ENCODE results near the gene SEPTIN8.

Gene SEPTIN8

DNA sequence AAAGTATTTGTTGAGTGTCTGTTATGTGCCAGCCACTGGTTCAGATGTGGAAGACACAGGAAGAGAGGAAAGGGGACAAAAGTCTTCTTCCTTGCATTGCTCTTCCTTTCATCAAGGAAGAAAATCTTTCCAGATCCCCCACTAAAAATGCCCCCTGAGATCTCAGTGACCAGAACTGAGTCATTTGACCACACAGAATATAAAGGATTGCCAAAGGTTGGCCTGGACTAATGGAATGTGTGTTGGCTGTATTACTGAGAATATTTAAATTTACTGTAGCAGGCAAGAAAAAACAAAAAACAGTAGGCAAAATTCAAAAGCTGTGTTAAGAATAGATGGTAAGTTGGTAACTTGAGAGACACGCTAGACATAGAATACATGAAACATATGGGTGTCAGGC lies 10.0 kb upstream of the SEPTIN8 start:
- H3K36me3 ChIP-seq (ENCODE audit: low read depth): no peaks in the 10 kb centered on the region
- H3K4me3 ChIP-seq (ENCODE audit: severe bottlenecking): no peak overlapping the region
- H3K27me3 ChIP-seq (ENCODE audit: insufficient read depth, poor library complexity, severe bottlenecking): no peaks in the 10 kb centered on the region
- H3K4me1 ChIP-seq (ENCODE audit: insufficient read depth, poor library complexity, severe bottlenecking): peaks cover 11% of the 10 kb centered on the region
- ATAC-seq (ENCODE audit: low read depth) (no peak), DNase-seq (ENCODE audit: low spot score) (no peak)
- no peaks in the 10 kb centered on the region for H3K9me3 ChIP-seq (ENCODE audit: severe bottlenecking)
- H3K27ac ChIP-seq (ENCODE audit: poor library complexity, severe bottlenecking): no peak overlapping the region
- TF ChIP-seq, protein P1, sequence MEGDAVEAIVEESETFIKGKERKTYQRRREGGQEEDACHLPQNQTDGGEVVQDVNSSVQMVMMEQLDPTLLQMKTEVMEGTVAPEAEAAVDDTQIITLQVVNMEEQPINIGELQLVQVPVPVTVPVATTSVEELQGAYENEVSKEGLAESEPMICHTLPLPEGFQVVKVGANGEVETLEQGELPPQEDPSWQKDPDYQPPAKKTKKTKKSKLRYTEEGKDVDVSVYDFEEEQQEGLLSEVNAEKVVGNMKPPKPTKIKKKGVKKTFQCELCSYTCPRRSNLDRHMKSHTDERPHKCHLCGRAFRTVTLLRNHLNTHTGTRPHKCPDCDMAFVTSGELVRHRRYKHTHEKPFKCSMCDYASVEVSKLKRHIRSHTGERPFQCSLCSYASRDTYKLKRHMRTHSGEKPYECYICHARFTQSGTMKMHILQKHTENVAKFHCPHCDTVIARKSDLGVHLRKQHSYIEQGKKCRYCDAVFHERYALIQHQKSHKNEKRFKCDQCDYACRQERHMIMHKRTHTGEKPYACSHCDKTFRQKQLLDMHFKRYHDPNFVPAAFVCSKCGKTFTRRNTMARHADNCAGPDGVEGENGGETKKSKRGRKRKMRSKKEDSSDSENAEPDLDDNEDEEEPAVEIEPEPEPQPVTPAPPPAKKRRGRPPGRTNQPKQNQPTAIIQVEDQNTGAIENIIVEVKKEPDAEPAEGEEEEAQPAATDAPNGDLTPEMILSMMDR (IDR thresholded peaks at IDR 0.05; ENCODE audit: poor library complexity, severe bottlenecking): no peak

DNA sequence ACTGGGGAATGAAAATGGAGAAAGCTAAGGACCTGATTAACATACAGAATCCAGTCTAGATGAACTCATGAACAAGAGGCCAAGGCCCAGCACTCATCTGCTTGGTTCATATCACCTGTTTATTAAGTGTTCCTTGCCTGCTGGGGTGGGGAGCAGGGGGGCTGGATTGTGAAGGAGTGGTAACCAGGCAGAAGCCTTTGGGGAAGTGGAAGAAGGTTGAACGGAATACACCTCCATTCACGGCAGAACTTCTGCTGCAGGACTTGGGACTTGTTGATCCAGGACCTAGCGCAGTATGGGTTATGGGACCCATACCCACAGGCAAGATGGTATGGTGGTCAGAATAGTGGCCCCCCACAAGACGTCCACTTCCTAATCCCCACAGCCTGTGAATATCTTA lies 8.8 kb upstream of the SEPTIN8 start:
- TF ChIP-seq, protein P1 (IDR thresholded peaks at IDR 0.05; ENCODE audit: poor library complexity, severe bottlenecking): no peak
- H3K4me1 ChIP-seq (ENCODE audit: insufficient read depth, poor library complexity, severe bottlenecking): peaks cover 14% of the 10 kb centered on the region
- no peak overlapping the region for H3K4me3 ChIP-seq (ENCODE audit: severe bottlenecking)
- no peaks in the 10 kb centered on the region for H3K27me3 ChIP-seq (ENCODE audit: insufficient read depth, poor library complexity, severe bottlenecking)
- no peak overlapping the region for H3K27ac ChIP-seq (ENCODE audit: poor library complexity, severe bottlenecking)
- no peaks in the 10 kb centered on the region for H3K9me3 ChIP-seq (ENCODE audit: severe bottlenecking)
- H3K36me3 ChIP-seq (ENCODE audit: low read depth): no peaks in the 10 kb centered on the region
- ATAC-seq (ENCODE audit: low read depth) (no peak), DNase-seq (ENCODE audit: low spot score) (no peak)

DNA sequence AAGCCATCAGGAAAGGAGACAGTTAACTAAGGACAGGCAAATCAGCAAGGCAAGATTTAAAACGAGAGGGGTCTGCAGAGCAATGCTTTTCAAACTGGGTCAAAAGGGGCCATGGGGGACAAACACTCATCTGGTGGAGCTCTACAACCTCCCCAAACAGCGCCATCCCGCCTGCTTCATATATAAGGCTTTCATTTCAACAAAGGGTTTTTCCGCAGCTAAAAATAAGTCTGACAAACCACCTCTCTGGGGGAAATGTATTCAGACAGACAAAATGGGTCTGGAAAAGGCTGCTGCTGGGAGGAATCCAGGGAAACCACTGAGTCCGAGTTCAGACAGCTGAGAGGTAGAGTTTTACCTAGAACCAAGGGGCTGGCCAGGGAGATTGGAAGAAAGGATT lies 8.3 kb upstream of the SEPTIN8 start:
- H3K27me3 ChIP-seq (ENCODE audit: insufficient read depth, poor library complexity, severe bottlenecking): no peaks in the 10 kb centered on the region
- no peak overlapping the region for H3K4me3 ChIP-seq (ENCODE audit: severe bottlenecking)
- DNase-seq (ENCODE audit: low spot score): no peak
- TF ChIP-seq, protein P1 (IDR thresholded peaks at IDR 0.05; ENCODE audit: poor library complexity, severe bottlenecking): no peak
- no peak overlapping the region for H3K27ac ChIP-seq (ENCODE audit: poor library complexity, severe bottlenecking)
- H3K9me3 ChIP-seq (ENCODE audit: severe bottlenecking): no peaks in the 10 kb centered on the region
- H3K4me1 ChIP-seq (ENCODE audit: insufficient read depth, poor library complexity, severe bottlenecking): peaks cover 14% of the 10 kb centered on the region
- no peaks in the 10 kb centered on the region for H3K36me3 ChIP-seq (ENCODE audit: low read depth)
- ATAC-seq (ENCODE audit: low read depth): no peak

DNA sequence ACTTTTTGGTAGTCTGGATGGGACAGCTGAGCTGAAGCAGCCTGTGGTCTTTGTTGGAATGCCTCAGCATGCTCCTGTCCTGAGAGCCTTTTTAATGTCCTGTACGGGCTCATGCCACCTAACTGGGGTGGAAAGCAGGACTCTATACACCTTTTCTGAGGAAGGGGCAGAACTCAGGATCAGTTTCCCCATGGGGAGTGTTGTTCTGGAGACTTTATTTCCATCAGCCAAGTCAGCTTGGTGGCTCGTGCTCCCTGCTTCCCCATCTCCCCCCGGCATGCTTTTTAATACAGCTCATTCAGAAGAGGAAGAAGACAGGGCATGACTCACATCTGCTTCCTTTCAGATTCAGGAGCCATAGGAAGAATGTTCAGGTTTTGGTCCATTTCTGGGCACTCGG lies 5.1 kb upstream of the SEPTIN8 start:
- H3K9me3 ChIP-seq (ENCODE audit: severe bottlenecking): no peaks in the 10 kb centered on the region
- peaks cover 14% of the 10 kb centered on the region for H3K4me1 ChIP-seq (ENCODE audit: insufficient read depth, poor library complexity, severe bottlenecking)
- peak; percentile 72 for ATAC-seq (ENCODE audit: low read depth)
- no peak overlapping the region for H3K4me3 ChIP-seq (ENCODE audit: severe bottlenecking)
- no peaks in the 10 kb centered on the region for H3K27me3 ChIP-seq (ENCODE audit: insufficient read depth, poor library complexity, severe bottlenecking)
- TF ChIP-seq, protein P1 (IDR thresholded peaks at IDR 0.05; ENCODE audit: poor library complexity, severe bottlenecking): no peak
- DNase-seq (ENCODE audit: low spot score): peak; percentile 23
- H3K36me3 ChIP-seq (ENCODE audit: low read depth): no peaks in the 10 kb centered on the region
- peak overlapping the region; percentile 18 for H3K27ac ChIP-seq (ENCODE audit: poor library complexity, severe bottlenecking)

DNA sequence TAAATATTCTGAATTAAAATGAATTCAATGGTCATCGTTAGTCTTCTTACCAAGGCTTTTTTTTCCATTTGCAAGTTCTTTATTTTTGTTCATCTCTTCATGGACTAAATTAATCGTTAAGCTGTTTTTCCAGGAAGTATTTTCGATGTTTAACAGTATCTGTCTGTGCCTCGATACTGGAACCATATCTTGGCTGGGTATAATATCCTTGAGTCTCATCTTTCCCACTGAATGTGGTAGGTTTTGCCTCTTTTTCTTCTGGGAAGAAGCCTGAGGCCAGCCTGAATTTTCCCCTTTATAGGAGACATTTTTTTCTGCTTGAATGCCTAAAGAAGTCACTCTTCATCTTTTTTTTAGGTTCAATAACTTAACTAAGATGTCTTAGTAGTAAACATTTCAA lies 4.0 kb upstream of the SEPTIN8 start:
- H3K27ac ChIP-seq (ENCODE audit: poor library complexity, severe bottlenecking): no peak overlapping the region
- H3K9me3 ChIP-seq (ENCODE audit: severe bottlenecking): no peaks in the 10 kb centered on the region
- DNase-seq (ENCODE audit: low spot score) (no peak), ATAC-seq (ENCODE audit: low read depth) (no peak)
- H3K4me3 ChIP-seq (ENCODE audit: severe bottlenecking): no peak overlapping the region
- H3K36me3 ChIP-seq (ENCODE audit: low read depth): no peaks in the 10 kb centered on the region
- peaks cover 14% of the 10 kb centered on the region for H3K4me1 ChIP-seq (ENCODE audit: insufficient read depth, poor library complexity, severe bottlenecking)
- H3K27me3 ChIP-seq (ENCODE audit: insufficient read depth, poor library complexity, severe bottlenecking): no peaks in the 10 kb centered on the region
- TF ChIP-seq, protein P1 (IDR thresholded peaks at IDR 0.05; ENCODE audit: poor library complexity, severe bottlenecking): no peak
